Fibroblast of villous mesenchyme (primary cell): ENCODE data around the gene KRT33A. TPM values are rescaled to one million over a fixed set of nuclear protein-coding genes. Genes with fewer than 3 reads are reported as not detected.
"Not testable (repeated sequence)": the region's sequence is repeated elsewhere in the genome, so short reads cannot be mapped to it uniquely, and the experiment has no call there.

ENCODE experiments used
- DNase-seq: peaks from one replicate; pipeline ENCODE4 v3.0.0-alpha.2; 2010; ENCODE audit warnings: low read depth
- H3K4me3 ChIP-seq: 2 replicates; pipeline ENCODE4 v1.5.1; 2011; ENCODE audit warnings: low read depth, mild to moderate bottlenecking, low read length
- CTCF ChIP-seq: IDR thresholded peaks from 2 replicates; pipeline ENCODE4 v1.5.1; 2012; ENCODE audit warnings: low read depth, mild to moderate bottlenecking, low read length; ENCODE audit not compliant: insufficient read depth
- total RNA-seq: library from RNA; depleted of rRNA; stranded (reverse); fragments of >200 nt; gene quantifications from 2 replicates; pipeline ENCODE4 v1.2.3, GENCODE V29; 2012

The KRT33A gene
- total RNA-seq, result not detected in 2 replicates

GRCh38 chr17:41350381-41350878 lies at the start of gene KRT33A:
TSS of gene KRT33A (minus strand) at chr17:41350828. CDS start at chr17:41350767, 61 bp downstream.
- not testable (repeated sequence) for DNase-seq, H3K4me3 ChIP-seq

- TF ChIP-seq CTCF, result no peak
- H3K4me3 ChIP-seq, result no peak within 1 kb of the TSS
Observed at GRCh38 chr17:41396996-41397660, 46.5 kb upstream of the KRT33A start, which contains the start of gene KRT31. TSS of gene KRT31 (minus strand) at chr17:41397608. CDS start at chr17:41397539, 69 bp downstream.

GRCh38 chr17:41396340-41396739 lies 45.7 kb upstream of the KRT33A start:
- H3K4me3 ChIP-seq, result no peak overlapping the region

More at GRCh38 chr17:41396996-41397660, 46.5 kb upstream of the KRT33A start, which contains the start of gene KRT31:
- no peak for DNase-seq

GRCh38 chr17:41395611-41396010 lies 45.0 kb upstream of the KRT33A start:
- H3K4me3 ChIP-seq, result no peak overlapping the region
- DNase-seq, result no peak
- TF ChIP-seq CTCF, result no peak

More at GRCh38 chr17:41396340-41396739, 45.7 kb upstream of the KRT33A start:
- DNase-seq, result no peak
- TF ChIP-seq CTCF, result no peak

DNA sequence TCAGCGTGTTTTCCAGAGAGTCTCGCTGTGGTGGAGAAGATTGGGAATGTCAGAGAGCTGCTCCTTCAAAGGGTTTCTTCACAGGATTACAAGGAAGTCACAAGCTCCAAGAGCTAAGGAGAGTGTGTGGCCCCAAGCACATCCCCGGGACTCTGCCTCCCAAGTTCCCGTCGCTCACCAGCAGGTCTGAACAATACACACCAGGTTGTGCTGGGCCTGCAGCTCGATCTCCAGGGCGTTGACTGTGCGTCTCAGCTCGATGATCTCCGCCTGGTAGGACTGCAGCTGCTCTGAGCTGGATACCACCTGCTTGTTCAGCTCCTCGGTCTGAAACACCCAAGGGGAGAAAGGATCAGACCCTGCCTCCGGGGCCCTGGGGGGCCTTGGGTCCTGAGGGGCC lies 44.4 kb upstream of the KRT33A start:
- H3K4me3 ChIP-seq, DNase-seq: not testable (repeated sequence)

DNA sequence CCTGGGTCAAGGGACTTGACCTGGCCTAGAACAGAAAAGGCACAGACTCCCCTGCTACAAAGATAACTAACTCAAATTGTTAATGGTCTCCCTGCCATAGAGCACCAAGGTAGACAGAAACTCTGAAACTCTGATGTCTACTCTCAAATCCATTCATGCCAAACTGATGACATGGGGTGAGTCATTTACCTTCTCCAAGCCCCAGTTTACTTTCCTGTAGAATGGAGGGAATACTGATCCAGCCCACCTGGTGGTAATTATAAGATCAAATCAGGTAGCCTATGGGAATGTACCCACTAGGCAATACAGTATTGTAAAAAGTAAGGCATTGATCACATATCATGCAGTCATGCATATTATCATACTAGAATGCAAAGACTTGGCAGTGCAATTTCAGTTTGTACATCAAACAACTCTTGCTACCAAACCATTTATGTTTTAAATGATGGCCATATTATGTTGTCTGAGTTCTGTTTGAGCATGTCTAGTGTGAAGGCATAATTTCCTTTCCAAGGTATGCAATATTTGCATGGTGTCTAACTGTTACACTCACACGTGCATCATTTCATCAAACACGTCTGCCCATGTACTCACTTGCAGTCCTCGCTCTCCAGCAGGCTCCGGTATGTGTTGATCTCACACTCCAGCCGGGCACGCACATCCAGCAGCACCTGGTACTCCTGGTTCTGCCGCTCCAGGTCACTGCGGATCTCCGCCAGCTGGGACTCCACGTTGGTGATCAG lies 43.8 kb upstream of the KRT33A start:
- H3K4me3 ChIP-seq, result no peak overlapping the region
- DNase-seq, result no peak
- TF ChIP-seq CTCF, result no peak

DNA sequence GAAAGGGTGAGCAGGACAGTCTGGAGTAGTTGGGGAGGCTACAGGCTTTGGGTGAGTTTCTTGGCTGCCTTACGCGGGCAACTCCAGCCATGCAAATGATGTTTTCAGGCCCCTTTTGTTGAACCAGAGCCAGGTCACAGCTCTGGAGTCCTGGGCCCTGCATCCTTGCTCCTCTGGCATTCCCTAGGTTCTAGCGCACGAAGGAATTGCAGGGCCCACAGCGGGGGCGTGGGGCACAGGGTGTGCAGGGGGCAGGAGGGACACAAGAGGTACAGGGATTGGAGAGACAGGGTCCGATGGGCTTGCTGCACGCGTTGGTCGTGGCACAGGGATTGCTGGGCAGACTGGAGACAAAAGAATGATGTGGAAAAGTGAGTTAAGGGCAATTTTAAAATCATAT lies 43.2 kb upstream of the KRT33A start:
- no peak for DNase-seq
- no peak overlapping the region for H3K4me3 ChIP-seq
- TF ChIP-seq CTCF, result no peak
